Measurements from ENCODE around the gene CIROP.

Gene CIROP

GRCh38 chr14:23104591-23105347, at the start of gene CIROP:
Gene CIROP (minus strand): TSS chr14:23104989. CDS start chr14:23104920, 69 bp downstream.
- no peak for DNase-seq (ENCODE audit: low read depth)

GRCh38 chr14:23153851-23154796, 49.3 kb upstream of the CIROP start:
- DNase-seq (ENCODE audit: low read depth) = no peak

GRCh38 chr14:23151342-23151741, 46.6 kb upstream of the CIROP start:
- DNase-seq (ENCODE audit: low read depth) = no peak

GRCh38 chr14:23149745-23150144, 45.0 kb upstream of the CIROP start:
- no peak for DNase-seq (ENCODE audit: low read depth)

- no peak for DNase-seq (ENCODE audit: low read depth)
Observed at GRCh38 chr14:23148591-23149249, 43.9 kb upstream of the CIROP start.

GRCh38 chr14:23147676-23148075, 42.9 kb upstream of the CIROP start:
- no peak for DNase-seq (ENCODE audit: low read depth)

GRCh38 chr14:23146980-23147379, 42.2 kb upstream of the CIROP start:
- no peak for DNase-seq (ENCODE audit: low read depth)

- no peak for DNase-seq (ENCODE audit: low read depth)
Observed at GRCh38 chr14:23146351-23146910, 41.6 kb upstream of the CIROP start.

GRCh38 chr14:23145794-23146350, 41.1 kb upstream of the CIROP start:
- DNase-seq (ENCODE audit: low read depth) = no peak

GRCh38 chr14:23143911-23144310, 39.1 kb upstream of the CIROP start:
- DNase-seq (ENCODE audit: low read depth) = no peak

GRCh38 chr14:23142826-23143225, 38.0 kb upstream of the CIROP start:
- no peak for DNase-seq (ENCODE audit: low read depth)

- DNase-seq (ENCODE audit: low read depth) = no peak
Observed at GRCh38 chr14:23141706-23142444, 37.1 kb upstream of the CIROP start.

- no peak for DNase-seq (ENCODE audit: low read depth)
Observed at GRCh38 chr14:23140371-23140770, 35.6 kb upstream of the CIROP start.

- no peak for DNase-seq (ENCODE audit: low read depth)
Observed at GRCh38 chr14:23139874-23140273, 35.1 kb upstream of the CIROP start.

- no peak for DNase-seq (ENCODE audit: low read depth)
Observed at GRCh38 chr14:23137813-23138535, 33.2 kb upstream of the CIROP start.

- DNase-seq (ENCODE audit: low read depth) = no peak
Observed at GRCh38 chr14:23137192-23137812, 32.5 kb upstream of the CIROP start.

GRCh38 chr14:23136566-23137133, 31.9 kb upstream of the CIROP start:
- no peak for DNase-seq (ENCODE audit: low read depth)

- DNase-seq (ENCODE audit: low read depth) = no peak
Observed at GRCh38 chr14:23132970-23133369, 28.2 kb upstream of the CIROP start.

GRCh38 chr14:23131482-23131881, 26.7 kb upstream of the CIROP start:
- no peak for DNase-seq (ENCODE audit: low read depth)

- no peak for DNase-seq (ENCODE audit: low read depth)
Observed at GRCh38 chr14:23130871-23131270, 26.1 kb upstream of the CIROP start.
